GM21447 (cell line): ENCODE results near the gene CCDC182.

Source experiments
- ATAC-seq: cut with Tn5 transposase; IDR thresholded peaks from one replicate; pipeline ENCODE4 v1.9.1; 2021; ENCODE audit not compliant: unreplicated experiment

Gene CCDC182

DNA sequence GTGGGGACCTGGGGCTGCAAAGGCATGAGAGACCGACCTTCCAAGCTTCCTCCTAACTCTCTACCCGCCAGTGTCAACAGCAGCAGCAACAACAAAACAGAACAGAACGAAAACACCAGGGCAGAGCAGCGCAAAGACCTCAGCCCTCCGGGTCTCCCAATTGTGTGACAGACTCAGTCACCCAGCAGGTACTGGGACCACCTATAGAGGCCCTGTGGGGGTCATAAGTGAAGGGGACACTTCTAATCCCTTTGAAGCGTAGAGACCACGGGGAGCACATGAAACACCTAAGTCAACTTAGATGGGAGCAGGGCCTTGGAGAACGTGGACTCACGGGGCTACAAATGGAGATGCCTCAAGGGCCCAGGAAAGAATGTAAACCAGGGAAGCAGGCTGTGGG is 12.6 kb upstream of the CCDC182 start:
- ATAC-seq = no peak

DNA sequence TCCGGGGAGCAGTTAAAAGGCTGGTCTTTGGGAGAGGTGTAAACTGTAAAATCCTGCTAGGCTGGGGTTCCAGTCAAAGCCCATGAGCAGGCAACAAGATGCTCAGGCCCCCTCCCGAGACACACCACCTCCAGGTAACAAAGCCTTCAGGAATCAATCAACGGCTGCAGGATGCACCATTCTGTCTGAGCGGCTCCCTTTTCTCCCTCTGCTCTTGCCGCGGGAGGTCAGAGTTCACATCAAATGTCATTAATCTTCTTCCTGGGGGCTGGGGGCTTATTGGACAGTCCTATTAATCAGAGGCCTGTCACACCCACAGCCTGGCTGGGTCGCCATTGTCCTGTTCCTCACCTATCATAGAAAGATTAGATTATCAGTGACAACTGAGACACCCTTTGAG is 11.9 kb upstream of the CCDC182 start:
- ATAC-seq = no peak

DNA sequence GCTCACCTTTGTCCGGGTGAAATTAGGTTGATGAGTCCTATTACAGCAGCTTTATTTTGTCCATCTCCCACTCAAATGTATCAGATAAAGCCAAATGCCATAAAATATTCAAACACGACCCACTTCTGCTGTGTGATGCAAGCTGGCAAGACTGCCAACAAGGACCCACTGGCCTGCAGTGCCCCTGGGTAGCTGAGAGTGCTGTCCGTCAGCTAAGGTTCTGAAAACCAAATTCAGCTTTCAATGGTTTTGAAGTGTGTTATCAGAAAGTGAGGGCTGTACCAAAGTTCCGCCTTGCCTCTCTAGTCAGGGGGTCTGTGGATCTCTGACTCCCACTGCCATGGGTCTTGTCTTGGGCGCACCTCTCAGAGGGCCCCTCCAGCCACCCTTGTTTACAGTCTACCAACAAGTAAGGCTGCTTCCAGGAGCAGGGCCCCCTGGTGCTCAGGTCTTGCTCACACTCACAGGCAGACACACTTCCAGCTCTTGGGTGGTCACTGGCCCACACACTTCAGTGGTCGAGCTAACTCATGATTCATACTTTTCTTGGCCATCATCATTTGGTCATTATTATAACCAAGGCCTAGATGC is 10.5 kb upstream of the CCDC182 start:
- ATAC-seq = no peak

DNA sequence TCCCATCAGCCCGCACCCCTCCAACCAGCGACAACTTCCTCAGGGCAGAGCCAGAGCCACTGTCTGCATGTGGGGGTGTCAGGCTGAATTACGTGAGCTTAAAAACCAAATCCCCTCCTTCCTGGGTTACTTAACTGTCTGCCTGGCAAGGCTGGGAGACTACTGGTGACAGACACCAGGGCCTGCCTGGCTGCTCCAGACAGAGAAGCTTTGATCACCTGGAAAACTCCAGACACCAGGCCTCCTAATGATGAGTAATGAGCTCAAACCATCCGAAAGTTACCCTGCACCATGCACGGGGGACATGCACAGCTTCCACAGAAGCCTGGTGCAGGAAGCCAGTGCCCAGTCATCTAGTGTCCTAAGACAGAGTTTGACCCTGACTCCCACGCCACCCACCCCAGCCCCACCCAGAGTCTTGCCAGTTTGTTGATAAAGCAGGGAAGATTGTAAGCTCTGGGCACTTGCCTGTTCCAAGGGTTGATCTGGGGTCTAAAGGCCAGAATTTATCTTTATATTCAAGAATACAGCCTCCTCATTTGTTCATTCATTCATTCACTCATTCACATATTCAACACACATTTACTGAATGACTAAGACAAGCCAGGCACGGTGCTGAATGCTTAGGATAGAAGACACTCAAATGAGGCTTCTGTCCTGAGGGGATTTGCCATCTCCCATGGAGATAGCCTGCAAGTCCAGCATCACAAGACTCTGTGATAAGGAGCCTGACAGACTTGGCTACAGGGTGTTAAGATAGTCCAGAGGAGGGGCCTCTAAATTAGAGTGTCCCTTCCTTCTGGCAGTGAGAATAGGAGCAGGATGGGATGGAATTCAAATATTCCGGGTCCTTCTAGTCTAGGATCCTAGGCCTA is 7.2 kb upstream of the CCDC182 start:
- ATAC-seq = no peak

GRCh38 chr17:57751348-57751971 is 6.4 kb upstream of the CCDC182 start:
- no peak for ATAC-seq

DNA sequence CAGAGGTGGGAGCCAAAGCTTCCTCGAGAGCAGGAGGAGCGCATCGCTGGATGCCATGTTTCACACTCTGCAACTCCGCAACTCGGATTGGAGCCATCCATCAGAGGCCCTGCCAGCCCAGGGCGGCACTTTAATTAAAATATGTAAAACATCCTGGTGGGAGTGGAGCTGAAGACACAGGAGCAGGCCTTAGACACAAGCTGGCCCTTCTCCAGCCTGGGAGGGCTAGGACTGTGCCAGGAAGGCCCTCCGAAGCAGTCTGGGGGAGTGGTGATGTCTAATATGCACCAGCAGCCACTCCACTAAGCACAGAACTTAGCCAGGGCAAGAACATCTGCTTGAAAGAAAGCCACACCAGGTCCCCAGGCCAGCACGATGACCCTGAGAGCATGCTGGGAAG is 5.8 kb upstream of the CCDC182 start:
- ATAC-seq = no peak

DNA sequence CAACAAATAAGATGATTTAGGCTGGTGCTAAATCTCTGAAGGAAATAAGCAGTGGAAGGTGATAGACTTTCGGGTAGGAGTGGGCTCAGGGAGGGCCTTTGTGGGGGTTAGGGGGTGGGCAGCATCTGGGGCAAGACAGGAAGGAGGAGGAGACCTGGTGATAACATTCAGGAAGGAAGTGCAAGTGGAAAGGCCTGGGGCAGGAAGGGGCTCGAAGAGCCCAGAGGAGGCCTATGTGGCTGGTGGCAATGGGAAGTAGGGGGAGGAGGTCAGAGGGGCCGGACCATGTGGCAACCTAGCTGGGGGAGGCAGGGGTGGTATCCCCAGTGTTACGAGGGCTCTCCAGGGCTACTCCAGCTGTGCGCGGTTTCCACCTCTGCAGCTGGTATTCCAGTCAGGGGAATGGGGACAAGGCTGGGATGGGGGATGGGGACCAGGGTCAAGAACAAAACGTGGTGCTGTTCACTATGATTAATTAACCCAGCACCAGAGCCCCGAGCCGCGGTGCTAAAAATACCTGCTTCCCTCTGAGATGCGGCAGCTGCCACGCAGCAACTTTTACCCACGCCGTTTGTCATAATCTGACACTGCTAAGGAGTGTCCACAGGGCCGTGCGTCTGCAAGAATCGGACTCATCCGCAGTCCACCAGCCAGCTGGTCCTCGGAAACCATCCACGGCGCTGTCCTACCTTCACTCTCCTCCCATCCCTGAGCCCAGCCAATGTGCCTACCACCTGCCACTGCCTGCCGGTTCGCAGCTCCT is 5.2 kb upstream of the CCDC182 start:
- ATAC-seq = no peak

- no peak for ATAC-seq
These were observed 4.6 kb upstream of the CCDC182 start for GRCh38 chr17:57749701-57750100.

- no peak for ATAC-seq
These were observed 2.3 kb upstream of the CCDC182 start for GRCh38 chr17:57747221-57748017.

DNA sequence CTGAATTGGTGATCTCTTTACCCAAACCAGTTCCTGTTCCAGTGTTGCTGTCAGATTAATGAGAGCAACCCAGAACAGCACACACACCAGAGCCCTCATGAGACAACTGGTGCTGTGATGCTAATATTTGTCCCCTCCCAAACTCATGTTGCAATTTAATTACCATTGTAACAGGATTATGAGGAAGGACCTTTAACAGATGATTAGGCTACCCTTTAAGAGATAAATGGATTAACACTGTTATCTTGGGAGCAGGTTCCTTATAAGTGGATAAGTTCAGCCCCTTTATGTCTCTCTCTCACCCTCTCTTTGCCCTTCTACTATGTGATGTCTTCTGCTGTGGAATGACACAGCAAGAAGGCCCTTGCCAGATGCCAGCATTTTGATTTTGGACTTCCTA is 1.1 kb upstream of the CCDC182 start:
- no peak for ATAC-seq

DNA sequence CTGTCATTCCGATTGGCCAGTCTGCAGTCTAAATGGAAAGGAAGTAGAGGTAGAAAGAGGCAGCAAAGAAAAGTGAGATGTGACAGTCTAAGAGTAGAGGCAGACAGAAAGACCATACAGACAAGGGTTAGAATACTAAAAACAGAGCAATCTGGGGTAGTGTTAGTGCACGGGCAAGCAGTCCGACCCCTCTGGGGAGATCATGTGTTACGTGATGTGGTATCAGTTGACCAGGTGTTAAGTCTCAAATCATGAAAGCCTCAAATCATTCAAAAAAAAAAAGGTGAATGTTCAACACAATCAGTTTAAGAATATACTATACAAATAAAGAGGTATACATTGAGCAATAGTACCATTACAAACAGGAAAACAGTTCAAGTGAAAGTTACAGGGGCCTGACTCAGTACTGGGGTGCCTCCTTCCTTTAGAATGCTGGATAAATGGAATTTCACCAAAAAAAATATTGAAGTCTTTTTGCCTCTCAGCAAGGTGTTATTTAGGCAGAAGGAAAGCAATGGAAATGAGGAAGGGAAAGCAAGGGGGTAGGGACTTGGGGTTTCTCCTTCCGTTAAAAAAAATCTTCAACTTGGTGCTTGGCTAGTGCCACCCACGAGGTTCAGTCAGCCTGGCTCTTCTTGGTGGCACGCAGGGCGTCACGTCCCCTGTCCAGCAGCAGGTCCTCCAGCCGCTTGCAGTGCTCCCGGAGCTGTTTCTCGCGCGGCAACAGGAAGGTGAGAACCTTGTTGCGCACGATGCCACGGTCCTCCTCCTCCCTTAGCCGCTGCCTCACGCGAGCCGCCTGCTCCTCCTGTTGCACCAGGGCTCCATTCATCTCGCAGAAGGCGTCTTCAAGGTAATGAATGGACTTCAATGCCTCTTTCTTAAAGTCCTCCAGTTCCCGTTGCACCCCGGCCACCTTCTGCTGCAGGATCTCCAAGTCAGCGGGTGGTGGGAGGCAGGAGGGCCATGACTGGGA is 616 bp downstream of the CCDC182 start:
- no peak for ATAC-seq

- ATAC-seq = no peak
These were observed 4.9 kb downstream of the CCDC182 start for GRCh38 chr17:57740235-57740528.

- ATAC-seq = no peak
These were observed 5.5 kb downstream of the CCDC182 start for GRCh38 chr17:57739402-57740234.

- no peak for ATAC-seq
These were observed 7.6 kb downstream of the CCDC182 start for GRCh38 chr17:57737450-57737849.

DNA sequence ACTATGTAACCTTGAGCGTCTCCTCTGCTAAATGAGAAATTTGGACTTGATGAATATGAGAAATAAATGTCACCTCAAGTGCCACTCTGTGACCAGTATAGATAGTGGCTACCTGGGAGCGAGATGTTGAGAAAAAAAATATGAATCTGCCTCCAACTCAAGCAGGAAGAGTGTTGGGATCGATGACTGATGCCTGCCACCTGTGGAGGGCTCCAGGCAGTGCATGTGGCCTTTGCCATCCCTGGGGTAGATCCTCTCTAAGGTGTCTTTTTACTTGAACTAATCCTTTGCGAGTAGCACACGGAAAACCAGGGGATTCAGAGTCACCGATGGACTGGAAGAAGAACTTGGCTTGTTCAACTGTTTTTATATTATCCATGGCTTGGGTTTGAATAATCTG is 9.4 kb downstream of the CCDC182 start:
- no peak for ATAC-seq

DNA sequence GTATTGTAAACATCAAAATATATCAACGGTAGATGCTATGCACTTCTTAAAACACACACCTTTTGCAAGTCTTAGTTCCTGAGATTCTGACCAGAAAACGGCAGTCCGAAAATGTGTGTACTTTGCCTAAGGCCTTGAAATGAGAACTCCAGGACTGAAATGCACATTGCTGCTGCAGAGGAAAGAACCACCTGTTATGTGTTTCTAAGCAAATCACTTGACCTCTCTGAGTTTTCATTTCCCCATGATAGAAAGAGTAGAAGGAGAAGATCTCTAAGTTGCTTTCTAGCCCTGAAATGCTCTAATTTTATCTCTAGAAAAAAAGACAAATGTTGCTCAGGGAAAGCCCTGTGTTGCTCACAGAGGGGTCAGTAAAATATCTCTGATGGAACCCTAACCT is 9.9 kb downstream of the CCDC182 start:
- no peak for ATAC-seq

DNA sequence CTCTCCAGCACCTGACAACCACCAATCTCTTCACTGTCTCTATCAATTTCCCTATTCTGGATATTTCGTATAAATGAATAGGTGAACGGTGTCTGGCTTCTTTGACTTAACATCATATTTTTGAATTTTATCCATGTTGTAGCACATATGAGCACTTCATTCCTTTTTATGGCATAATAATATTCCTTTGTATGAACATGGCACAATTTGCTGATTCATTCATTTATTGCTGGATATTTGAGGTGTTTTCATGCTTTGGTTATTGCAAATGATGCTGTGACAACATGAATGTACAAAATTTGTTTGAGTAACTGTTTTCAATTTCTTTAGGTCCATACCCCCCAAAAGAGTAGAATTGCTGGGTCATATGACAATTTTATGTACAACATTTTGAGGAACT is 12.0 kb downstream of the CCDC182 start:
- no peak for ATAC-seq

- no peak for ATAC-seq
These were observed 13.0 kb downstream of the CCDC182 start for GRCh38 chr17:57732062-57732461.
